Loucy (cell line): Measurements from ENCODE around the gene C19orf25.

Experiments used
- H2AFZ ChIP-seq: fragments of 200-600 bp; sonication (generic); 2 replicates; pipeline ENCODE4 v1.6.0; 2016; ENCODE audit warnings: antibody characterized with exemption, mild to moderate bottlenecking, low read length, moderate library complexity
- H3F3A ChIP-seq: fragments of 200-600 bp; 2 replicates; pipeline ENCODE4 v1.6.0; 2016; ENCODE audit warnings: antibody characterized with exemption, low read depth, mild to moderate bottlenecking
- H3K27me3 ChIP-seq: fragments of 200-600 bp; sonication (generic); 2 replicates; pipeline ENCODE4 v1.6.1; 2014; ENCODE audit warnings: low read length, mild to moderate bottlenecking; ENCODE audit not compliant: insufficient read depth, poor library complexity, severe bottlenecking
- H3K36me3 ChIP-seq: fragments of 200-600 bp; sonication (generic); 2 replicates; pipeline ENCODE4 v1.6.1; 2016; ENCODE audit warnings: low read length; ENCODE audit not compliant: insufficient read depth
- H3K4me1 ChIP-seq: fragments of 200-600 bp; sonication (generic); 2 replicates; pipeline ENCODE4 v1.5.1; 2014; ENCODE audit warnings: low read length, mild to moderate bottlenecking; ENCODE audit not compliant: insufficient read depth, poor library complexity, severe bottlenecking
- H3K4me2 ChIP-seq: fragments of 200-600 bp; sonication (generic); 2 replicates; pipeline ENCODE4 v1.6.0; 2014; ENCODE audit warnings: antibody characterized with exemption, low read length, low read depth, mild to moderate bottlenecking; ENCODE audit not compliant: poor library complexity, severe bottlenecking
- H3K4me3 ChIP-seq: fragments of 200-600 bp; sonication (generic); 2 replicates; pipeline ENCODE4 v1.5.1; 2014; ENCODE audit warnings: low read length, mild to moderate bottlenecking, mixed read lengths; ENCODE audit not compliant: poor library complexity, severe bottlenecking
- H3K79me2 ChIP-seq: fragments of 200-600 bp; sonication (generic); 2 replicates; pipeline ENCODE4 v1.6.1; 2014; ENCODE audit warnings: low read length; ENCODE audit not compliant: insufficient read depth
- H3K9ac ChIP-seq: fragments of 200-600 bp; sonication (generic); 2 replicates; pipeline ENCODE4 v1.6.0; 2014; ENCODE audit warnings: mild to moderate bottlenecking, low read depth, low read length, moderate library complexity; ENCODE audit not compliant: poor library complexity, severe bottlenecking
- H3K9me2 ChIP-seq: fragments of 200-600 bp; sonication (generic); replicated peaks from 2 replicates; pipeline ENCODE4 v1.6.1; 2016; ENCODE audit warnings: low read depth, low read length, mixed read lengths
- H3K9me3 ChIP-seq: fragments of 200-600 bp; sonication (generic); 2 replicates; pipeline ENCODE4 v1.6.1; 2014; ENCODE audit warnings: mild to moderate bottlenecking, antibody characterized with exemption, low read length, low read depth; ENCODE audit not compliant: insufficient read depth
- H4K20me1 ChIP-seq: fragments of 200-600 bp; sonication (generic); 2 replicates; pipeline ENCODE4 v1.6.0; 2014; ENCODE audit warnings: antibody characterized with exemption, low read length, mild to moderate bottlenecking; ENCODE audit not compliant: insufficient read depth, poor library complexity, severe bottlenecking
- EZH2phosphoT487 ChIP-seq: fragments of 200-600 bp; IDR thresholded peaks from 2 replicates; pipeline ENCODE4 v1.6.1; 2018; ENCODE audit warnings: antibody characterized with exemption, mild to moderate bottlenecking, moderate library complexity, borderline replicate concordance
- TF ChIP-seq, protein P1 (sequence below): fragments of 200-600 bp; sonication (generic); conservative IDR thresholded peaks from 2 replicates; pipeline ENCODE4 v1.5.1; 2014; ENCODE audit warnings: mild to moderate bottlenecking, antibody characterized with exemption, low read length

The C19orf25 gene

DNA sequence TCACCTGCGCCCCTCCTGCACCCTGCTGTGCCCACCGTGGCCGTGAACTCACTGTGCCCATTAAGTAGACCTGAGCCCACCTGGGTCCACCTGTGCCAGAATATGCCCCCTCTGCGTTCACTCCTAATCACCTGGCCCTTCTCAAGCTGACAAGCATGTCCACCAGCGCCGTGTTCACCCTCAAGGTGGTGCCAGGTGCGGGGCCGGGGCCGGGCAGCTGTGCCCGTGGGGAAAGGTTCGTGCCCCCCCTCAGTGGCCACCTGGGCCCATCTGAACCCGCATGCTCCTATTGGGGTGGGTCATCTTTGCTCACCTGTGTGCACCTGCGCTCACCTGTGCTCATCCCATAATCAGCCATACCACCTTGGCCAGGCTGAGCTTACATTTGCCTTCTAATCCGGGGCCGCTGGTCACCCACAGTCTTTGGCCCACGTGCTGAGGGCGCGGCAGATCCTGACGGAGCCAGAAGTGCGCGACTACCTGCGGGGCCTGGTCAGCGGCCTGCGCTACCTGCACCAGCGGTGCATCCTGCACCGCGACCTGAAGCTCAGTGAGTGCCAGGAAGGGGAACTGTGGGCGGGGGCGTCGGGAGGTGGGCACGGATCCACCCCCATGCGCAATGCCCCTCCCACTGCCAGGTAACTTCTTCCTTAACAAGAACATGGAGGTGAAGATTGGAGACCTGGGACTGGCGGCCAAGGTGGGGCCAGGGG is 47.2 kb upstream of the C19orf25 start:
- Histone ChIP-seq H3K4me3 (no peak overlapping the region), H3F3A (no peaks in the 10 kb centered on the region), H3K9ac (no peak overlapping the region), H2AFZ (no peak overlapping the region), H3K9me2 (no peaks in the 10 kb centered on the region), H3K4me1 (no peaks in the 10 kb centered on the region), H3K36me3 (no peaks in the 10 kb centered on the region), H3K9me3 (no peaks in the 10 kb centered on the region), H3K79me2 (no peaks in the 10 kb centered on the region), H3K27me3 (no peaks in the 10 kb centered on the region), H3K4me2 (no peak overlapping the region), H4K20me1 (no peaks in the 10 kb centered on the region)
- TF ChIP-seq, protein P1, sequence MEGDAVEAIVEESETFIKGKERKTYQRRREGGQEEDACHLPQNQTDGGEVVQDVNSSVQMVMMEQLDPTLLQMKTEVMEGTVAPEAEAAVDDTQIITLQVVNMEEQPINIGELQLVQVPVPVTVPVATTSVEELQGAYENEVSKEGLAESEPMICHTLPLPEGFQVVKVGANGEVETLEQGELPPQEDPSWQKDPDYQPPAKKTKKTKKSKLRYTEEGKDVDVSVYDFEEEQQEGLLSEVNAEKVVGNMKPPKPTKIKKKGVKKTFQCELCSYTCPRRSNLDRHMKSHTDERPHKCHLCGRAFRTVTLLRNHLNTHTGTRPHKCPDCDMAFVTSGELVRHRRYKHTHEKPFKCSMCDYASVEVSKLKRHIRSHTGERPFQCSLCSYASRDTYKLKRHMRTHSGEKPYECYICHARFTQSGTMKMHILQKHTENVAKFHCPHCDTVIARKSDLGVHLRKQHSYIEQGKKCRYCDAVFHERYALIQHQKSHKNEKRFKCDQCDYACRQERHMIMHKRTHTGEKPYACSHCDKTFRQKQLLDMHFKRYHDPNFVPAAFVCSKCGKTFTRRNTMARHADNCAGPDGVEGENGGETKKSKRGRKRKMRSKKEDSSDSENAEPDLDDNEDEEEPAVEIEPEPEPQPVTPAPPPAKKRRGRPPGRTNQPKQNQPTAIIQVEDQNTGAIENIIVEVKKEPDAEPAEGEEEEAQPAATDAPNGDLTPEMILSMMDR, result no peak
- TF ChIP-seq EZH2phosphoT487, result no peak

DNA sequence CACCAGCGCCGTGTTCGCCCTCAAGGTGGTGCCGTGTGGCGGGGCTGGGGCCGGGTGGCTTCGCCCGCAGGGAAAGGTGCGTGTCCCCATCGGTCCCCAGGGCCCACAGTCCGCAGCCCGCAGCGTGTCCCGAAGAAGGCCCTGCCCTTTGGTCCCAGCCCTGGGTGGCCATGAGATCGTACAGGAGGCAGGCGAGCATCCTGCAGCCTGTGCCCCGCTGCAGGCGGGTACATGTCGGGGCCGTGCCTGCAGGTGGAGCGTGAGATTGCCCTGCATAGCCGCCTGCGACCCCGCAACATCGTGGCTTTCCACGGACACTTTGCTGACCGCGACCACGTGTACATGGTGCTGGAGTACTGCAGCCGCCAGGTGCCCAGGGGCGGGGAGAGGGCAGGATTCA is 46.3 kb upstream of the C19orf25 start:
- H3F3A ChIP-seq, result no peaks in the 10 kb centered on the region
- no peaks in the 10 kb centered on the region for H3K9me2 ChIP-seq
- H2AFZ ChIP-seq, result no peak overlapping the region
- no peaks in the 10 kb centered on the region for H3K36me3 ChIP-seq
- H3K27me3 ChIP-seq, result no peaks in the 10 kb centered on the region
- H3K4me2 ChIP-seq, result no peak overlapping the region
- H4K20me1 ChIP-seq, result no peaks in the 10 kb centered on the region
- H3K9ac ChIP-seq, result no peak overlapping the region
- no peaks in the 10 kb centered on the region for H3K79me2 ChIP-seq
- H3K4me1 ChIP-seq, result no peaks in the 10 kb centered on the region
- no peaks in the 10 kb centered on the region for H3K9me3 ChIP-seq
- no peak overlapping the region for H3K4me3 ChIP-seq
- TF ChIP-seq EZH2phosphoT487, result no peak
- TF ChIP-seq, protein P1, result no peak

DNA sequence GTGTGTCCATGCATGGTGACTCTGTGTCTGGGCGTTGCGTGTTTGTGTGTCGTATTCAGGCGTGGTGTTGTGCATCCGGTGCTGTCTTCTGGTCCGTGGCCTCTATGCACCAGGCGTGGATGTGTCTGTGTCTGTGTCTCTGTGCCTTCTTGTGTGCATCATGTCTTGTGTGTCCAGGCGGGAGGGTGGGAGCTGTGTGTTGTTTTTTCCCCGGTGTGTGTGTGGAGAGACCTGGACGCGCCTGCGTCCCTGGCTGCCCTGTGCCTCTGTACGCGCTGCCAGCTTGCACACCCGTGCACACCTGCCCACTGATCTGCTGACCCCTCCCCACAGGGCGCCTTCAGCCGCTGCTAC is 45.9 kb upstream of the C19orf25 start:
- no peaks in the 10 kb centered on the region for H3K9me3 ChIP-seq
- H2AFZ ChIP-seq, result no peak overlapping the region
- H3K9me2 ChIP-seq, result no peaks in the 10 kb centered on the region
- H4K20me1 ChIP-seq, result no peaks in the 10 kb centered on the region
- H3K4me1 ChIP-seq, result no peaks in the 10 kb centered on the region
- TF ChIP-seq EZH2phosphoT487, result no peak
- TF ChIP-seq, protein P1, result no peak
- H3K27me3 ChIP-seq, result no peaks in the 10 kb centered on the region
- no peaks in the 10 kb centered on the region for H3K36me3 ChIP-seq
- no peaks in the 10 kb centered on the region for H3F3A ChIP-seq
- no peak overlapping the region for H3K4me2 ChIP-seq
- no peak overlapping the region for H3K9ac ChIP-seq
- H3K79me2 ChIP-seq, result no peaks in the 10 kb centered on the region
- no peak overlapping the region for H3K4me3 ChIP-seq
